Measurements from ENCODE around the gene ZNF692.
"Not testable (repeated sequence)": the region's sequence is repeated elsewhere in the genome, so short reads cannot be mapped to it uniquely, and the experiment has no call there.

The ZNF692 gene

DNA sequence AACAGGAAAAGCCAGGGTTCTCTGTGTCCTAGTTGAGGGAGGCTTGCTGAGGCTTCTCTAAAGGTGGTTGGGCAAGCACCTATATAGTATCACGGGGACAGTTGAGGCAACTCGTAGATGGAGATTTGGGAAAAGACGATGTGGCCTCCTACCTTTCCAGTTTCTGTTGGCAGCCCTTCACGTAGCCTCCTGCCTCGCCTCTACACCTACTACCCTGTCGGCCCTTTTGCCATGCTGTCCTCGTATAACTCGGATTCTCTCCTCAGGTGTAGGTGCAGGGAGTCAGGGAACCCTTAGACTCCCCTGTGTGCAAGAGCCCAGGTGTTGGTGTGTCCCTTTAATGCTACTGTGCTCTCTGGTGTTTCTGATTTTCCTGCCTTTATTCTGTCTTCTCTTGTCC lies 10.3 kb downstream of the ZNF692 start:
- DNase-seq, result no peak

DNA sequence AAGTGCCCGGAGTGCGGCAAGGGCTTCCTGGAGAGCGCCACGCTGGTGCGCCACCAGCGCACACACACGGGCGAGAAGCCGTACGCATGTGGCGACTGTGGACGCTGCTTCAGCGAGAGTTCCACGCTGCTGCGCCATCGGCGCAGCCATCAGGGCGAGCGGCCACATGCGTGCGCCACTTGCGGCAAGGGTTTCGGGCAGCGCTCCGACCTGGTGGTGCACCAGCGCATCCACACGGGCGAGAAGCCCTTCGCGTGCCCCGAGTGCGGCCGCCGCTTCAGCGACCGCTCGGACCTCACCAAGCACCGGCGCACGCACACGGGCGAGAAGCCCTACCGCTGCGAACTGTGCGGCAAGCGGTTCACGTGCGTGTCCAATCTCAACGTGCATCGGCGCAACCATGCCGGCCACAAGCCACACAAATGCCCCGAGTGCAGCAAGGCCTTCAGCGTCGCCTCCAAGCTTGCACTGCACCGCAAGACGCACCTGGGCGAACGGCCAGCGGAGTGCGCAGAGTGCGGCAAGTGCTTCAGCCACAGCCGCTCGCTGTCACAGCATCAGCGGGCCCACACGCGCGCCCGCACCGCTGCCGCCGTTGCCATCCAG lies 10.8 kb downstream of the ZNF692 start:
- DNase-seq, result no peak

DNA sequence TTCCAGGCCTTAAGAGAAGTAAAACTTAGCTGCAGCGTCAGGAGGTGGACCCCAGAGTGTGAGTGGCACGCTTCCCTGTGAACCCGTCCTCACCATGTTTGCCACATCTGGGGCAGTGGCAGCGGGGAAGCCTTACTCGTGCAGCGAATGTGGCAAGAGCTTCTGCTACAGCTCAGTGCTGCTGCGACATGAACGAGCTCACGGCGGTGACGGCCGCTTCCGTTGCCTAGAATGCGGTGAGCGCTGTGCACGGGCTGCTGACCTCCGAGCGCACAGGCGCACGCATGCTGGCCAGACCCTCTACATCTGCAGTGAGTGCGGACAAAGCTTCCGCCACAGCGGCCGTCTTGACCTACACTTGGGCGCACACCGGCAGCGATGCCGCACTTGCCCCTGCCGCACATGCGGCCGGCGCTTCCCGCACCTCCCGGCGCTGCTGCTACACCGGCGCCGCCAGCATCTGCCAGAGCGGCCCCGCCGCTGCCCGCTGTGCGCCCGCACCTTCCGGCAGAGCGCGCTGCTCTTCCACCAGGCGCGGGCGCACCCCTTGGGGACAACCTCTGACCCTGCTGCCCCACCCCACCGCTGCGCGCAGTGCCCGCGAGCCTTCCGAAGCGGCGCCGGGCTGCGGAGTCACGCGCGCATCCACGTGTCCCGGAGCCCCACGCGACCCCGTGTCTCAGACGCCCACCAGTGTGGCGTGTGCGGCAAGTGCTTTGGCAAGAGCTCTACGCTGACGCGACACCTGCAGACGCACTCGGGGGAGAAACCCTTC lies 11.5 kb downstream of the ZNF692 start:
- no peak for DNase-seq

DNA sequence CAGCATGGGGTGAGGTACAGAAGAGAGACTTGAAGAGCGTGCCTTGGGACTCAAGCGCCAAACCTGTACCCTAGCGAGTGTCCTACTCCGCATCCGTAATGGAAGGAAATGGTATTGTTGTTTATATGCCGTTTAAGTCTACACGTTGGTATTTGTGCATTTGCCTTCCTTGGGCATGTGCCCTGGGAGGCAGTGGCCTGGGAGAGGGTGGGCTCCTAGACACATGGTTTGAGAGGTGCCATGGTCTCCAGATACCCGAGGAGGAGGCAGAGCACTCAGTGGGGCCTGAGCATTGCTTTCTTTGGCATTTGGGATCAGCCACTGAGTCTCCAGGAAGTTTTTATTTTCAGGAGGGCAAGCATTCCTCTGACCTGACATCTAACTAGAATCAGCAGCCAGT lies 14.4 kb downstream of the ZNF692 start:
- no peak for DNase-seq

DNA sequence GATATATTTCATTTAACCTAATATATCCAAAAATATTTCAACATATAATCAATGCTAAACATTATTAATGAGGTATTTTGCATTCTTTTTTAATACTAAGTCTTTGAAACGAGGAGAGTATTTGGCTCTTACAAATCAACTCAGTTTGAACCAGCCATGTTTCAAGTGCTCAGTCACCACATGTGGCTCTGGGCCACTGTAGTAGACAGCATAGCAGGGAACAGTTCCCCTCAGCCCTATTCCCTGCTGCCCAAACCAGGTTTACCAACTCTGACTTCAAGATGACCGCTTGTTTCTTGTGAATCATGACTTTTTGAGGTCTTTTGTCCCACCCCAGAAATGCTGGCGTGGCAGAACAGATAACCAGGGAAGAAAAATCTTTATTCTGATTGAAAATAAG lies 15.2 kb downstream of the ZNF692 start:
- no peak for DNase-seq

DNA sequence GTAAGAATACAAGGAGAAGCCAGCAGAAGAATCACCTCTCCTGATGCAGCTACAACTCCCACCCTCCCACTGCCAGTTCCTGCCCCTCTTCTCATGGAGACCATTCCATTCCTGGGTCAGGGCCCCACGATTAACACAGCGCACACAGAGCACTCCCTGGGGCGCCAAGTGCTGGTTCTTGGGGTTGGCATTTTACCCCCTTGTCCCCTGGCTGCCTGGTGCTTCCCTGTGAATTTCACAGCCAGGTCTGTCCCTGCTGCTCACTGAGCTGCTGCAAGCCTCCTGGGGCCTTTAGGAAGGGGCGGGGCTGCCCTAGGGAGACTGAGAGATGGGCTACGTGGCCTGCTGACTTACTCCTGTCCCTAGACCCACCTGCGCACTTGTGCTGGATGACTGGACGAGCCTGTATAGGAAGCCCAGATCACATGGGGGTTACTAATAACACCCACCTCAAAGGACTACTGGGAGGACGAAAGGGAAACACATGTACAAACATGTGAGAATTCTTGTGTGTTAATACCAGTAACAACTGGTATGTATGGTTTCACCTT lies 16.0 kb downstream of the ZNF692 start:
- DNase-seq, result no peak

DNA sequence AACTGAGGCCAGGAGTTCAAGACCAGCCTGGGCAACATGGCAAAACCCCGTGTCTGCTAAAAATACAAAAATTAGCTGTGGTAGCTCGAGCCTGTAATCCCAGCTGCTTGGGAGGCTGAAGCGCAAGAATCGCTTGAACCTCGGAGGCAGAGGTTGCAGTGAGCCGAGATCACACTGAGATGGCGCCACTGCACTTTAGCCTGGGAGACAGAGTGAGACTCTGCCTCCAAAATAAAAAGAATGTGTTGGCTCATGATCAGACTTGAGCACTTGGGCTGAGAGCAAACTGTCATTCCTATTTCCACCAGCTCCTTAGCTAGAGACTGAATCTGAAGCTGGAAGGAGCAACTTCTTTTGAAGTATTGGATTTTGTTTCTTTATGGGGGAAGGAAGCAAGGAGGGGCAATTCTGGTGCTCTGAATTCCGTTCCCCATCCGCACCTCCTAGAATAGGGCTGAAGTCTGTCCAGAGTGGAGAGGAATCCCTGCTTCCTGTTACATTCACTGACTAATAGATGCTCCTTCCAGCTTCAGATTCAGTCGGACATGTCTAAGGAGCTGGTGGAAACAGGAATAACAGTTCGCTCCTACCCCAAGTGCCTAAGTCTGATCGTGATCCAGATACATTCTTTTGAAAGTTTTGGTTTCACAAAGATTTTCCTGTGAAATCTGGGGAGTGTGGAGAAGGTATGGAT lies 17.0 kb downstream of the ZNF692 start:
- no peak for DNase-seq

DNA sequence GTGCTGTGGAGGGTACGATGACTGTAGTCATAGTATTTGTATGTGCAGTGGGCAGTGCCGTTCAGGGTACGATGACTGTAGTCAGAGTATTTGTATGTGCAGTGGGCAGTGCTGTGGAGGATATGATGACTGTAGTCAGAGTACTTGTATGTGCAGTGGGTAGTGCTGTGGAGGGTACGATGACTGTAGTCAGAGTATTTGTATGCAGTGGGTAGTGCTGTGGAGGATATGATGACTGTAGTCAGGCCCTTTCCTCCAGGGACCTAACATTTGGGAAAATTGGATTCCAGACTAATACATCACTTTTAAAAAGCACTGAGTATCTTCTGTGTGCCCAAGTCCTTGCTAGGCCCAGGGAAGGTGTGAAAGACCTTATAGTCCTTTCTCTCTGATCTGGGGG lies 17.9 kb downstream of the ZNF692 start:
- DNase-seq, result no peak

DNA sequence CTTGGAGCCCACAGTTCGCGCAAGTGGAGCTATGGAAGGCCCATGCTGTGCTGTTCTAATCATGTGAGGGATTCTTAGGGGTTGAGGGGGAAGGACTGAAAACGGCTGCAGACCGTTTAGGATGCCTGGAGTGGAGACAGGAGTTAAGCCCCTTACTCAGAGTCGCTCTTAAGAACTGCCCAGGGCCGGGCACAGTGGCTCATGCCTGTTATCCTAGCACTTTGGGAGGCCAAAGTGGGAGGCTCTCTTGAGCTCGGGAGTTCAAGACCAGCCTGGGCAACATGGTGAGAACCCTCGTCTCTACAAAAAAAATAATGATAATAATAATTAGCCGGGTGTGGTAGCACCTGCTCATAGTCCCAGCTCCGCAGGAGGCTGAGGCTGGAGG lies 19.7 kb downstream of the ZNF692 start:
- no peak for DNase-seq

DNA sequence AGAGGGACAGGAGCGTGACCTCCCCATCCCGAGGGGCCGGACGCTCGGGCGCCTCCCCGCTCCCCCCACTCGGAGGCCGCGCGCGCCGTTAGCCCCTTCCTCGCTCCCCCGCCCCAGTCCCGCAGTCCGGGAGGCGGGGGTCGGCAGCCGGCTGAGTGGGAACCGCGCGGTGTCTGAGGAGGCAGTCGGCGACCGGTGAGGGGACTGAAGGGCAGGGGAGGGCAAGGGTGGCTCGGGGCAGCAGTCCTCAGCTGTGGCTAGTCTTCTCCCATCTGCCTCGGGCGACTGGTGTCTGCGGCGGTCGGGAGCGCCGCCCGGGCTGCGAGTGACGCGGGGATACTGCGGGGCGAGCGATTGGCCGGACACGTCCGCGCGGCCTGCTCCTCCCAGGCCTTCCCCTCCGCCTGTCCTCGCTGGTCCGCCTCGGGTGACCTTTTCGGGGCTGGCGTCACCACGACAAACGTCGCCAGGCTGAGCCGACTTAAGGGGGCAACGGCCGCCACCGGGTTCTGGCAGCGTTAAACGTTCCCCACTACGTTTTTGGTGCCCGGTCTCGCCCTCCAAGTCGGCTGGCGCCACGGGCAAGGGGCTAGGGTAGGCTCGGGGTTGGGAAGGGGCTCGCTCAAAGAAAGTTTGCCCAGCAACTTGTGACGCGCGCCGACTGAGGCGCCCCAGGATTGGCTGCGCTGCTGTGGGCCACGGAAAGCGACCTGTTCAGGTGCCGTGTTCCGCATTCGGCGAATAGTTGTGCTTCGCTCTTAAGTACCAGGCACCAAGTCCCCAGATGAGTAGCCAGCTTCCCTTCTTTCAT lies 20.3 kb downstream of the ZNF692 start:
- peak; percentile 62 for DNase-seq

DNA sequence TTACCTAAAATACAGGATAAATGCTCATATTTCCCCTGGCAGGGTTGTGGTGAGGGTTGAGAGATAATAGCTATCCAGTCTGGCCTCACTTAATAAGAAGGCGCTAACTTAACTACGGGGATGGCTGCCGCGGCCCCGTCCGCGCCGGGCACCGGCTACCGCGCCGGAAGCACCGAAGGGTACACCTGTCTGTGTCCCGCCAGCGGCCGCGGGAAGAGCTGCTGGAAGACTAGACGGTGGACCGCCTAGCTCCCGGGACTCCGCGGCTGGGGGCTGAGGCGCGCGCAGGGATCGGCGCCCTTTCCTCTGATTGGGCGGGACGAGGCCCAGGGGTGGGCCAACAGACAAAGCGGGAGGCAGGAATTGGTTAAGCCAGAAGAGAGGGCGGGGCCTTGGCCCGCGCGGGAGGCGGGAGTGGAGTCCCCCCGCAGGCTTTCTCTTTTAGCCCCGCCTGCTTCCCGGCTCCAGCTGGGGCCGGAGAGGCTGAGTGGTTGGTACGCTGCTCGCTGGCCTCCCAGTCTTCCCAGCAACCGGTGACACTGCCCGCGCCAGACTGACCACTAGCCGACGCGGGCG lies 21.0 kb downstream of the ZNF692 start, which contains the start of gene ZNF672:
Gene ZNF672 (plus strand): TSS at position 444 of the 576 bp plus-strand sequence. CDS start 9,051 bp downstream, outside the sequence.
- DNase-seq, result peak; percentile 91

DNA sequence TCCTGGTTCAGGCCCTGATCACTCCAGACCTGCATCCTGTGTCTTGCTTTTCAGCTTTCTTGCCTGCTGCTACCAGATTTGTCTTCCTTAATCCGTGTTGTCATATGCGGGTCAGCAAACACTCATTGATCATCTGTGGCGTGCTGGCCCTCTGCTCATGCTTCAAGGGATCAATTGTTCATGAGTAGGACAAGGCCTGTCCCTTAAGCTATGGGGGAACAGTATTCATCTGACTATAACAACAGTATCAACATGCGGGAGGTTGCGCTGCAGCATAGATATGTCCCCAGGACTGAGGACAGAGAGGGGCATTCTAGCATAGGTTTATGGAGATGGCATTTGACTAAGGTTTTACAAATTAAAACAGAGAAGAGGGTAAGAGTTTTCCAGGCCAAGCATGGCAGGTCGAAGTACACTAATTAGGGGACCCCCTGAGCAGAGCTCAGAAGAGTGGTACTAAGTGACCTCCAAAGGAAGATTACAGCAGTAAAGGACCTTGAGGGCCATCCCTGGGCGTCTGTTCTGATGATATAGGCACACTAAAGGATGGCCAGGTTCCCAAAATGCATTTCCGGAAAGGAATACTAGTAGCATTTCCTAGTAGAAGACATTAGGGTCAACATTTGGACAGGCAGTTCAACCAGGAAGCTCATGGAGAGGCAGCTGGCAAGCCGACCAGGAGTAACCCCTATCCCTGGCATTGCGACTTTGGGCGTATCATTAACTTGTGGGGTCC lies 21.7 kb downstream of the ZNF692 start:
- DNase-seq, result no peak

DNA sequence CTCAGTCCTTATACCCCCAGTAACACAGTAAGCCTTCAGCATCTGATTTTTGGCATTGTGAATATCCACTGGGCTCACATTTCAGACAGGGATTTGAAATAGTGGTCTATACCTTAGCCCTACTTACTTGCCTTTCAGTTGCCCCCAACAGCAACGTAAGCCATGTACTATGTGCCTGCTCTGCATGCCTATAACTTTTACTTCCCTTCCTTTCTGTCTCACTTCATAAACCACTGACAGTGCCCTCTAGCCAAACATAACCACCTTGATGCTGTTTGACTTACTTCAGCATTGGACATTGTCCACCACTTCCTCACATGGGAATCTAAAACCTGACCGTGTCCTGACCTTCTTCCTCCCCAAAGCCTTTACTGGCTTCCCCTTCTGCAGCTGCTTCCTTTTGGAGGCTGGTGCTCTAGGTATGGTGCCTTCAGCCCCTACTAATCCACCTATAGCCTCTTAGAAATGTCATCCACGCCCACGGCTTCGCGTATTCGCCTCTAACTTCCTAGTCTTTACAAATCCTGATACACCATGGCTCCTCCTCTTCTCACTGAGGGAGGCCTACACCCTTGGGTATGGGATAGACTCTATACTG lies 24.4 kb downstream of the ZNF692 start:
- no peak for DNase-seq

DNA sequence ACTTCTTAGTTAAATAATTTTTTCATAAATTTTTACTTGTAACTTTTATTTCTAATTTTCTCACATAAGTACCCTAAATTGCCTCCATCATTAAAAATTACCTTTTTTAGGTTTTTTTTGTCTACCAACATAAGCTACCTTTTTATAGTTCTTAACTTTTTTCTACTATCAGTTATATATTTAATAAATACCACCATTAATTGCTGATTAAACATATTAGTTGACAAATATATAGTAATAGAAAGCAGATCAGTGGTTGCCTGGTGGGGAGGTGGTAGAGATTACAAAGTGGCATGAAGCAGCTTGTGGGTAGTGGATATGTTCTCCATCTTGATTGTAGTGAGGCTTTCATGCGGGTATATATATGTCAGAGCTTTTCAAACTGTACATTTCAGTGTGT lies 27.0 kb downstream of the ZNF692 start:
- no peak for DNase-seq

DNA sequence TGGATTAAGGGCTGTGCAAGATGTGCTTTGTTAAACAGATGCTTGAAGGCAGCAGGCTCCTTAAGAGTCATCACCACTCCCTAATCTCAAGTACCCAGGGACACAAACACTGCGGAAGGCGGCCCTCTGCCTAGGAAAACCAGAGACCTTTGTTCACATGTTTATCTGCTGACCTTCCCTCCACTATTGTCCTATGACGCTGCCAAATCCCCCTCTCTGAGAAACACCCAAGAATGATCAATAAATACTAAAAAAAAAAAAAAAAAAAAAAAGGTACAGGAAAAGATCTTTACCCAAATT lies 28.2 kb downstream of the ZNF692 start:
- not testable (repeated sequence) for DNase-seq

DNA sequence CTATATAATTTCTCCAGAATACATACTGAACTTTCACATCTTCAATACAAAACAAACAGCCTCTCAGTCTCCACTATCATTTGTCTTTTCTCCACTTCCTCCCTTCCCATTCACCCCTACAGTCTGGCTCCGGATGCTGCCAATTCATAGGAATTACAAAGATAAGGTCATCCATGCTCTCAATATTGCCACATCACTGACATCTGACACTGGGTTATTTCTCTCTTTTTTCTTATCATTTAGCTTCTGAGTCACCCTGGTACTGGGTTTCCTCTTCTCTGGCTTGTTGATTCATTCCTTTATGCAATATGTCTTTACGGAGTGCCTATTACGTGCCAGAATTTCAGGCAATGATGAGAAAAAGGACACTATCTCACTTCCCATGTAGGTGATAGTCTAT lies 30.0 kb downstream of the ZNF692 start:
- DNase-seq, result no peak

DNA sequence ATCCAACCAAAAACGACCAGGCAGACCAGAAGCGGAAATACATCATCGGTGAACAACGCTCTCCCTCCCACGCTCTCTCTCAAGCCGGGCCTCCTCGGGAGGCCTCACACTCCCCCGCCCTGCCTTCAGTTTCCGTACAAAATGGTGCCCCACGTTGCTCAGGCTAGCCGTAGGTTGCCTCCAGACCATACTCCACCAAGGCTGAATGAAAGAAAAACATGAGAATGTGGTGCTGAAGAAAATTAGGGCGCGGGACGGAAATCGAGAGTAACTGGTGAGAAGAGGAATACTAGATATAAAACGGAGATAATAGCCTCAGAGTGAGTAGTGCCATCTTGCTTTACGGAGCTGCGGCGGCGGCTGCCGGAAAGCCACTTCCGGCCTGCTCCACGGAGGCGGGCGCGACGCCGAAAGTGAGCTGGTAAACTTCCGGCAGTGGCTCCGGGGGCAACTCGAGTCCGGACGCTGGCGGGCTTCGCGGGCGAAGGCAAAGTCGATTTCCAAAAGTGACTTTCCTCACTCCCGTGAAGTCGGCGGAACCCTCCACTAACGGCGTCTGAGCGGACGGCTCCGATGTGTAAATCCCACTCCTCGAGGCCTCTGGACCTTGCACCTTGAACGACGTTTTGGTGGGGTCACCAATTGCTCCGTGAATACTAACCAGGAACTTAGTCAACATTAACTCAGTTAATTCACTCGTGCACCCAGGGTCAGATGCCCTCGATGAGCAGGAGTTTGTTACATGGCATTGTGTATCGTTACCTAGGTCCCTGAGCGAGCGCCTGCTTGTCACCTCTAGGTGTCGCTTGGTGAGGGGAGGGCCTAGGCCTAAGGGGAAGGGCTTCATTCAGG lies 32.8 kb downstream of the ZNF692 start, which contains the start of gene SH3BP5L:
Gene SH3BP5L (minus strand): TSS at position 7 of the 852 bp plus-strand sequence. CDS start 980 bp downstream, outside the sequence.
- DNase-seq, result peak; percentile 72

DNA sequence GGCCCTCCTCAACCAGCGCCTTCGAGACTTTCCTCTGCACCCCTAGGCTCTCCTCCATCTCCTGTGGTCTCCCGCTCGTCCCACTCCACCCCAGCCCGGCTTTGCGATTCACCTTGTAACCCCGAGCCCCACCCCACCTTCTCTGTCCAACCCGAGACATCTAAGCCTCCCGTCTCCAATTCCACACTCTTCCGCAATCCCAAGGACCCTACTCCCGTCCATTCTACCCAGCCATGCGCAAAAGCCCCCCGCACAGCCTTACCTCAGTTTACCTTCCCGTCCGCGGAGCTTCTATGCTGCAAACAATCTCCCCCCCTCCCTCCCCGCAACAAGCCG lies 33.3 kb downstream of the ZNF692 start:
- DNase-seq, result no peak

DNA sequence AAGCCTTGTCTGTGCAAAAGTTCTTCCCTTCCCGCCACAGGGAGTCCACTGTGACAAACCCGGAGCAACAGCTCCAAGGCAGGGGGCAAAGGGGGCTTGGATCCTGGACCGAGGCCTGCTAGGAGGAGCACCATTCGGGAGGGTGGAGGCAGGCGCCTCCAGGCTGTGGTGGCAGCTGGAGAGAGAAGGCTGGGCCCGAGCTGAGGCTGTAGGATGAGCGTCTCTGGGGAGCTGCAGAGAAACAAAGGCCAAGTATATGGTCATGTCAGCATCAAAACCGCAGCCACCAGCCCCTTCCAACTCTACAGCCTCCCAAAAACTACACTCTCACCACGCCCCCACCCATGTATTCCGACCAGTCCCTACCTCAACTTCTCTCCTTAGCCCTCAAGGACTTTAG lies 33.7 kb downstream of the ZNF692 start:
- no peak for DNase-seq

DNA sequence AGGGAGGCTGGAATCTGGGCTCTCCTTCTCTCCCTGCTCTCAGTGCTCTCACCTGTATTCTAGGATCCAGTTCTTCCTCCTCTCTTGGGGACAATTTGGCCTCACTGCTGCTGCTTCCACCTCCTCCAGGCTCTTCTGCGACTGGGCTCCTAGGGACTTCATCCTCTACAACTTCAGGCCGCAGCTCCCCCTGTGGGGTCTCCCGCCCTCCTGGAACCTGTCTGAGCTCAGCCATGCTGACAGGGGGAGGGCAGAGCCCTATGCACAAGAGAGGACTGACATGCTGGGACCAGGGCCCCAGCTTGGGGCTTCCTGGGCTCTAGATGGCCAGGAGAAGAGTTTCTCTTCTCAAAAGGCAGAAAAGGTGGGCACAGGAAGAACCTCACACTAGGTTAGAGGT lies 34.2 kb downstream of the ZNF692 start:
- no peak for DNase-seq

DNA sequence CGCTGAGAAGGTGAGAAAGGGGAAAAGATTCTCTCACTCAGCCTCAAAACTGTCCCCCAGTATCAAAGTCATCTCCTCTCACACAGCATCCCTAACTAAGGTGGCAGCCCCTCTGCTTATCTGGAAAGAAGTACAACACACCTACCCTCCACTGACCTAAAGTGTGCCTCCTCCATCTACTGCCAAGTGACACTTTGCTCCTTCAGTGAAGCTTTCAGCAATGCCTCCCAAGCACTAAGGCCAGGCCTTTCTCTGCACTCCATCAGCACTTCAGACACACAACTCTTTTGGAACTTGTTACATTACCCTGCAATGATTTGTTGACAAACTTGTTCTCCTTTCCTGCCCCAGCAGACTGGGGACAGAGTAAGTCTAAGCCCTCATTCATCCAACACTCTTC lies 34.6 kb downstream of the ZNF692 start:
- no peak for DNase-seq

All from NCI-H510A (cell line).